NCI-H1105 (cell line): ENCODE results near the gene C19orf25.
A peak's percentile ranks its signal among the peaks of the same experiment; 100 is the strongest.
"Not testable (repeated sequence)": the region's sequence is repeated elsewhere in the genome, so short reads cannot be mapped to it uniquely, and the experiment has no call there.

Experiments used
- DNase-seq: peaks from one replicate; lab custom pipeline; 2025; lab: John Stamatoyannopoulos, UW

C19orf25 gene

DNA sequence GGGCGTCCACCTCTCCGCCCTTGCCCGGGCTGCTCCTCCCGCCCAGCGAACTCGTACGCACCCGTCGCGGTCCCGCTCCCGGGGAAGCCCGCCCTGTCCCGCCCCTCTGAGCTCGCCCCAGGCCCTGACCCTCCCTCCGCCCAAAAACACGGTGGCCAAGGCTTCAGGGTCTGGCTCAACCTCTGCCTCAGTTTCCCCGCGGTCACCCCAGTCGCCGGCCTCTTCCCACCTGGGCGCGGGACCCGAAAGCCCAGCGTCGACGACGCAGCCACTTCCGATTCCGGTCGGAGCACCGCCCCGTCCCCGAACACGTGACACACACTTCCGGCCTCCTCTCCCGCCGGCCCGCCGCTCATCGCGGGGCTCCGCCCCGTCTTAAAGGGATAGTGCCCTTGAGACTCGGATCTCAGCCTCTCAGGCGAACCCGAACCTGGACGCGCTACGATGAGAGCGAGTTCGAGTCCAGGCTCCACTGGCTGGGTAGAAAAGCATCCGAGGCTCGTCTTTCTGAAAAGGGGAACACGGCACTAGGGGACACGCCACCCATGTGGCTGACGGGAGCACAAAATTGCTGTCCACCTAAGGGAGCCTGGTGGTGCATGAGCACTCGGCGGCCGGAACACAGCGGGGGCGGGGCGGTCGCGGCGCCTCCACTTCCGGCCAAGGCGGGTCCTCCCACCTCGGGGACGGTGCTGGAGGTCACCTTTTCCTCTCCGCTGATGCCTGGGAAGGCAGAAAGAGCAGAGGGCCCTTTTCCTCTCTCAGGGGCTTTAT, at the start of gene C19orf25:
C19orf25 (minus strand) TSS at position 282 of the 774 bp plus-strand sequence. CDS start 312 bp downstream, outside the sequence.
- DNase-seq = peak; percentile 90

DNA sequence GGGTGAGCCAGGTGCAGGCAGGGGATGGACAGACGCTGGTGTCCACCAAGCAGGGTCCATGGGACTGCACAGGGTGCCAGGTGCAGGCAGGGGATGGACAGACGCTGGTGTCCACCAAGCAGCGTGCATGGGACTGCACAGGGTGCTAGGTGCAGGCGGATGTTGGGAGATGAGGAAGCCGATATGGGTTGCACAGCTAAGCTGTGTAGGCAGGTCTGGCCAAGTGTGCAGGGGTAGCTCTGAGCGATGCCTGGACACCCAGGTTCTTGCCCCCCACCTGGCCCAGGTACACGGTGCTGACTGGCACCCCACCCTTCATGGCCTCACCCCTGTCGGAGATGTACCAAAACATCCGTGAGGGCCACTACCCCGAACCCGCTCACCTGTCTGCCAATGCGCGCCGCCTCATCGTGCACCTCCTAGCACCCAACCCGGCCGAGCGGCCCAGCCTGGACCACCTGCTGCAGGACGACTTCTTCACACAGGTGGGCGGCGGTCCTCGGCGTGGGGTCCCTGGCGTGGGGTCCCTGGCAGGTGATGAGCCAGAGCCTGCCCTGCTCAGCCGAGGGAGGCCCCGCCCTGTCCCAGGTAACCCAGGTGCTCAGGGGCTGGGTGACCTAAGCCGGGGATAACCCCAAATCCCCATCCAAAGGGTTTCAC, 48.8 kb upstream of the C19orf25 start:
- DNase-seq = no peak

DNA sequence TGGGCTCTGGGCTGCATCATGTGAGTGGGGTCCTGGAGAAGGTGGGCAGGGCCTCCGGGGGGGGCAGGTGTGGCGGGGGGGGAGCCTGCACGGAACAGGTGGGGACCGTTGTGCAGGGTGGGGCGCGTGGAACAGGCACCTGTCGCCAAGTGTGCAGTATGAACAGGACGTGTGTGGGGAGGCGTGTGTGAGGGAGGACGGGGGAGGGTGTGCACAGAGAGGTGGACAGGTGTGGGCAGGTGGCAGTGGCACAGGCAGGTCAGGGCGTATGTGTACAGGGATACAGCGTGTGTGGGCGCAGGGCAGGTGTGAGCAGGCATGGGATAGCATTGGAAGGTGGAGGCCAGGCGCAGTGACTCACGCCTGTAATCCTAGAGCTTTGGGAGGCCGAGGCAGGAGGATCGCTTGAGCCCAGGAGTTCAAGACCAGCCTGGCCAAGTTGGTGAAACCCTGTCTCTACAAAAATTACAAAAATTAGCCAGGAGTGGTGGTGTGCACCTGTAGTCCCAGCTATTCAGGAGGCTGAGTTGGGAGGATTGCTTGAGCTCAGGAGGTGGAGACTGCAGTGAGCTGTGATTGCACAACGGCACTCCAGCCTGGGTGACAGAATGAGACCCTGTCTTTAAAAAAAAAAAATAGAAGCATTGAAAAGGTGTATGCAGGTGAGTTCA, 48.1 kb upstream of the C19orf25 start:
- no peak for DNase-seq

DNA sequence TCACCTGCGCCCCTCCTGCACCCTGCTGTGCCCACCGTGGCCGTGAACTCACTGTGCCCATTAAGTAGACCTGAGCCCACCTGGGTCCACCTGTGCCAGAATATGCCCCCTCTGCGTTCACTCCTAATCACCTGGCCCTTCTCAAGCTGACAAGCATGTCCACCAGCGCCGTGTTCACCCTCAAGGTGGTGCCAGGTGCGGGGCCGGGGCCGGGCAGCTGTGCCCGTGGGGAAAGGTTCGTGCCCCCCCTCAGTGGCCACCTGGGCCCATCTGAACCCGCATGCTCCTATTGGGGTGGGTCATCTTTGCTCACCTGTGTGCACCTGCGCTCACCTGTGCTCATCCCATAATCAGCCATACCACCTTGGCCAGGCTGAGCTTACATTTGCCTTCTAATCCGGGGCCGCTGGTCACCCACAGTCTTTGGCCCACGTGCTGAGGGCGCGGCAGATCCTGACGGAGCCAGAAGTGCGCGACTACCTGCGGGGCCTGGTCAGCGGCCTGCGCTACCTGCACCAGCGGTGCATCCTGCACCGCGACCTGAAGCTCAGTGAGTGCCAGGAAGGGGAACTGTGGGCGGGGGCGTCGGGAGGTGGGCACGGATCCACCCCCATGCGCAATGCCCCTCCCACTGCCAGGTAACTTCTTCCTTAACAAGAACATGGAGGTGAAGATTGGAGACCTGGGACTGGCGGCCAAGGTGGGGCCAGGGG, 47.2 kb upstream of the C19orf25 start:
- no peak for DNase-seq

DNA sequence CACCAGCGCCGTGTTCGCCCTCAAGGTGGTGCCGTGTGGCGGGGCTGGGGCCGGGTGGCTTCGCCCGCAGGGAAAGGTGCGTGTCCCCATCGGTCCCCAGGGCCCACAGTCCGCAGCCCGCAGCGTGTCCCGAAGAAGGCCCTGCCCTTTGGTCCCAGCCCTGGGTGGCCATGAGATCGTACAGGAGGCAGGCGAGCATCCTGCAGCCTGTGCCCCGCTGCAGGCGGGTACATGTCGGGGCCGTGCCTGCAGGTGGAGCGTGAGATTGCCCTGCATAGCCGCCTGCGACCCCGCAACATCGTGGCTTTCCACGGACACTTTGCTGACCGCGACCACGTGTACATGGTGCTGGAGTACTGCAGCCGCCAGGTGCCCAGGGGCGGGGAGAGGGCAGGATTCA, 46.3 kb upstream of the C19orf25 start:
- DNase-seq = no peak

DNA sequence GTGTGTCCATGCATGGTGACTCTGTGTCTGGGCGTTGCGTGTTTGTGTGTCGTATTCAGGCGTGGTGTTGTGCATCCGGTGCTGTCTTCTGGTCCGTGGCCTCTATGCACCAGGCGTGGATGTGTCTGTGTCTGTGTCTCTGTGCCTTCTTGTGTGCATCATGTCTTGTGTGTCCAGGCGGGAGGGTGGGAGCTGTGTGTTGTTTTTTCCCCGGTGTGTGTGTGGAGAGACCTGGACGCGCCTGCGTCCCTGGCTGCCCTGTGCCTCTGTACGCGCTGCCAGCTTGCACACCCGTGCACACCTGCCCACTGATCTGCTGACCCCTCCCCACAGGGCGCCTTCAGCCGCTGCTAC, 45.9 kb upstream of the C19orf25 start:
- DNase-seq = no peak

DNA sequence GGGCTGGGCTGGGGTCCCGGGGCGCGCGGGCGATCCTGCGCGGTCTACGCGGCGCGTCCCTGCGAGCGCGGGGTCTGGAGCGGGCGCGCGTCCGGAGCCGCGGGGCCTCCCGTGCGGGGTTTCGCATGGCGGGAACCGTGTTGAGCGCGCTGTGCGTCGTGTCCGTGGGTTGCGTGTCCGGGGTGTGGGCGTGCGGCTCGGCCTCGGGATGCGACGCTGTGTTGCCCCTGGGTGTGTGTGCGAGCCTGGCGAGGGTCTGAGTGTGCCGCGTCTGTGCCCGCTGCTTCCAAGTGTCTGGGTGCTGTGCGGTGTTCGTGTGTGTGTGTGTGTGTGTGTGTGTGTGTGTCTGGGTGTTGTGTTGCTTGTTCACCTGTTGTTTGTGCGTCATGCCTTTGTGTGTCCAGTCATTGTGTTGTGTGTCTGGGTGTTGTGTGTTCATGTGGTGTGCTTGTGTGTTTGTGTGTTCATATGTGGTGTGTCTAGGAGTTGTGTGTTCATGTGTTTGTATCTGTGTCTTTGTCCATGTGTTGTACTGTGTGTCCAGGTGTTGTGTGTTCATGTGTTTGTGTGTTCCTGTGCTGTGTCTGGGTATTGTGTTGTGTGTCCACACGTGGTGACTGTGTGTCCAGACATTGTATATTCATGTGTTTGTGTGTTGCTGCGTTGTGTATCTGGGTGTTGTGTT, 45.4 kb upstream of the C19orf25 start:
- DNase-seq = no peak

DNA sequence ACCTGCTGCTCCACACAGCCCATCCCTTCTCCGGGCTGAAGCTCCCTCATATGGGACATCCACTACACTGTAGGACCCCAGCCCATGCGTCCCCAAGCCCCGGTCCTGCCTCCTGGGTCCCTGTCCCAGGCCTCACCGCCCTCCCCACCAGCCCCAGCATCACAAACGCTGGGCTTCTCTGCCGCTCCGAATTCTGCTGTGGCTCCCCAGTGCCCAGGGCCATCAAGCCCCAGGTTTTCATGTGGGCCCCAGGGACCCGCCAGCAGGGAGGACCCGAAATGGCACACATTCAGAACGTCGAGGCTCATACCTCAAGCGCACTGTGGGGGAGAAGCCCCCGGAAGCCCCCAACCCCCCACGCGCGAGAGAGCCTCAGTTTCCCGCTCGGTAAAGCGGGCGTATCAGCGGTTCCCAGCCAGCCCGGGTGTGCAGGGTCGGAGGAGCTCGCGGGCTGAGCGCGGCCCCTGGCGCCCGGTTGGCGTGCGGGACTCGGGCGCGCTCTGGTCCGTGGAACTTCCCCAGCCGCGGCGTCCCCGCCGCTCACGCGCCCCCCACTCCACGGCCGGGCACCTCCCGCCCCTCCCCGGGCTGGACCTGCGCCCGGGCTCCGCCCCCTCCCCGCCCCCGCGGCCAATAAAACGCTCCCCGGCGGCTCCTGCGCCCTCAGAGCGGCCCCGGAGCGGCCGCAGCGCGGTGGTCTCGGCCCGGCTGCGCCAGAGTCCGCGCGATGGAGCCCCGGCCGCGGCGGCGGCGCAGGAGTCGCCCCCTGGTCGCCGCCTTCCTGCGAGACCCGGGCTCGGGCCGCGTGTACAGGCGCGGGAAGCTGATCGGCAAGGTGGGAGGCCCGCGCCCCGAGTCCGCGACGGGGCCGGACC, 44.6 kb upstream of the C19orf25 start, which contains the start of gene PLK5:
PLK5 (plus strand) TSS at position 666 of the 875 bp plus-strand sequence. CDS start 2,920 bp downstream, outside the sequence.
- no peak for DNase-seq

DNA sequence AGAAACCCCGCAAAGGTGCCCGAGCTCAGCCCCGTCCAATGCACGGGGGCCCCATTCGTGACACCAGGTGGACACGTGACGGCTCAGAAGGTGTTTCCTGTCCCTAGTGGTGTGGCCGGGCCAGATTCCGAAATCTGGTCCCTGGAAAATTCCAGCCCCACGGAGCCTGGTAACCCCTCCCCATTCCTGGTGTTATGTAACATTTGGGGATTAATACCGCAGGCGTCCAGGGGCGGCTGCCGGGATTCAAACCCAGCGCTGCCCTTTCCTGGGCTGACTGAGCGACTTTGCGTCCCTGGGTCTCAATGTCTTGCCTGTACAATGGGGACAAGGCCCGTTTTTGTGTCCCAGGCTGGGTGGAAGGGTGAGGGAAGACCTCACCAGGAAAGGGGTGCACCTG, 43.8 kb upstream of the C19orf25 start:
- DNase-seq = no peak

DNA sequence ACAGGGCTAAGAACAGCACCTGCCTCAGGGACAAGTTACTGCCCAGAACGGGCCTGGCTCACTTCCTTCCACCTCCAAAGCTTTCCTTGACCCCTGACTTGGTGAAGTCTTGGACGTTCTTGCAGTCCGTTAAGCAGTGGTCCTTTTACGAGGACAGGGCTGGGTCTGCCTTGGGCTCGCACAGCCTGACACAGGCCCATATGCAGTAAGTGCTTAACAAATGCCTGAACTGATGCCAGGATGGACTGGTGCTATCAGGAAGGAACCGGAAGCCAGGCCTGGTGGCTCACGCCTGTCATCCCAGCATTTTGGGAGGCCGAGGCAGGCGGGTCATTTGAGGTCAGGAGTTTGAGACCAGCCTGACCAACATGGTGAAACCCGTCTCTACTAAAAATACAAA, 43.0 kb upstream of the C19orf25 start:
- no peak for DNase-seq

DNA sequence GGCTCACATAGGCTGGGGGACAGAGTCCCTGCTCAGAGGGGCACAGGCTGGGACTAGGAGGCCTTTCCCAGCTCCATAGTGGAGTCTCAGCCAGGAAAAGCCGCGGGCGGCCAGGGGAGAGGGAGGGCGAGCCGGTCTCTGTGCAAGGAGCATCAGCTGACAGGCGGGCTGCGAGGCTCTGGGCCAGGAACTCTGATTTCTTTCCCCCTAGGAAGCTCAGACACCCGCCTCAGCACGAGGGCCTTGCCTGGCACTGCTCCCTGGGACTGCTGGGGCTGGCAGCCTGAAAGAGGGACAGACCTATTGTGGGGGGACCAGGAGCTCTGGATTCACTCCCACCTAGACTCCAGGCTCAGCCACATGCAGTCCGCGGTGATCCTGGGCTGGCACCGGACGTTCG, 42.6 kb upstream of the C19orf25 start:
- no peak for DNase-seq

DNA sequence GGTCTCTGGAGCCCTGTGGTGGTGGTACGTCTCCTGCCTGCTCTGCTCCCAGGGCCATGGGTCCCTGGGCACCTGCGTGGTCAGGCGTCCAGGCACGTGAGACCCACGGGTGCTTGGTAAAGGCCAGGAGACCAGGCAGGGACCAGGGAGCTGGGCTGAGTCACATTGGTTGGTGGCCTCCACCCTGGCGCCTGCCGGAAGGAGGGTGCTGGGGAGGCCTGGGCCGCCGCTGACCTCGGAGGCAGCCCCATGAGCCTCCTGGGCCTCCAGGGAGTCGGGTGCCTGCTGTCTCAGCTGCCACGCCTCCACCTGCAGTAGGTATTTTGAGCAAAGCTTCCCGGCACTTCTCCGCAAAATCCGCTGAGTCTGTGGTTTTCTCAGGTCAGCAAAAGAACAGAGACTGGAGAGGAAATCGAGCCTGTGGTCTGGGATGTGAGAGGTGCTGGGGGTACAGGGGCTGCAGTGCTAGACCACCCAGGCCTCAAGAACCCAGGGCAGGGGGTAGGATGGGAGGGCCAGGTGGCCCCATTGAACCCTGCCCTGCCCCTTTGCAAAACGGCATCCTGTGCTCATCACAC, 41.3 kb upstream of the C19orf25 start:
- no peak for DNase-seq

DNA sequence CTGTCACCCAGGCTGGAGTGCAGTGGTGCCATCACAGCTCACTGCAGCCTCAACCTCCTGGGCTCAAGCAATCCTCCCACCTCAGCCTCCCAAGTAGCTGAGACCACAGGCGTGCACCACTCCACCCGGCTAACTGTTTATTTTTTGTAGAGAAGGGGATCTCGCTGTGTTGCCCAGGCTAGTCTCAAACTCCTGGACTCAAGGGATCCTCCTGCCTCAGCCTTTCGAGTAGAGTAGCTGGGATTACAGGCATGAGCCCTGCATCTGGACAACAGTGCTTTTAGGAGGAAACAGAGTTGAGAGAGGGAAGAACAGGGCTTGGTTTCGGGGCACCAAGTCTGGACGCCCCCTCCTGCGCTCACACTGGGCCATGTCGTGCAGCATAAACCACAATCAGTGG, 40.8 kb upstream of the C19orf25 start:
- not testable (repeated sequence) for DNase-seq

DNA sequence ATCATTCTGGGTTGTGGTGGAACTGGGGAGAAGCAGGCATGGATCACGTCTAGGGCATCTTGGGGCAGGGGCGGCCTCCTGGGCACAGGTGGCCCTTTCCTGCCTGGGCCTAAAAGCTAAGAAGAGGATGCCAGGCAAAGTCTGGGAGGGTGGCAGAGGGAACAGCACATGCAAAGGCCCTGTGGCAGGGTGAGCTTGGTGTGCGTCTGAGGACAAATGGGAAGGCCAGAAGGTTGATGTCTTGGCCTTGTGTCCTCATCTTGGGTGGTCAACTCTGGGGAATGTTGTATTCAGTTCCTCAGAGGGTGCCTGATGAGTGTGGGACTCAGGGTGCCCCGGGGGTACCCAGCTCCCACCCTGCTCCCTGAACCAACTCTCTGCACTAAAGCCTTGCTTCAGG, 39.5 kb upstream of the C19orf25 start:
- no peak for DNase-seq

DNA sequence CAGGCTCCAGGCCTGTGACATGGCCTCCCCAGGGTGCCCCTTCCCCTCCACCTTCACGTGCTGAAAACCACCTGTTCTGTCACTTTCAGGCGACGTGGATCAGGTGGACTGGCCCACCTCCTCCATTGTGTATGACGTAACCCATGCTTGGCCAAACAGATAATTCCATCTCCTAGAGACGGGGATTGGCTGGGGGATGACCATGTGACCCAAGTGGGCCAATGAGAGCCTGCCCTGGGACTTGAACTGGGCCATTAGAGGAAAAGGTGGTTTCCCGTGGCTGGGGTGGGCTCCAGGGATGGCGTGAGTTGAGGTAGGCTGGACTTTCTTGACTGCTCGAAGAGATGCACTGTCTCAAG, 37.4 kb upstream of the C19orf25 start:
- no peak for DNase-seq

DNA sequence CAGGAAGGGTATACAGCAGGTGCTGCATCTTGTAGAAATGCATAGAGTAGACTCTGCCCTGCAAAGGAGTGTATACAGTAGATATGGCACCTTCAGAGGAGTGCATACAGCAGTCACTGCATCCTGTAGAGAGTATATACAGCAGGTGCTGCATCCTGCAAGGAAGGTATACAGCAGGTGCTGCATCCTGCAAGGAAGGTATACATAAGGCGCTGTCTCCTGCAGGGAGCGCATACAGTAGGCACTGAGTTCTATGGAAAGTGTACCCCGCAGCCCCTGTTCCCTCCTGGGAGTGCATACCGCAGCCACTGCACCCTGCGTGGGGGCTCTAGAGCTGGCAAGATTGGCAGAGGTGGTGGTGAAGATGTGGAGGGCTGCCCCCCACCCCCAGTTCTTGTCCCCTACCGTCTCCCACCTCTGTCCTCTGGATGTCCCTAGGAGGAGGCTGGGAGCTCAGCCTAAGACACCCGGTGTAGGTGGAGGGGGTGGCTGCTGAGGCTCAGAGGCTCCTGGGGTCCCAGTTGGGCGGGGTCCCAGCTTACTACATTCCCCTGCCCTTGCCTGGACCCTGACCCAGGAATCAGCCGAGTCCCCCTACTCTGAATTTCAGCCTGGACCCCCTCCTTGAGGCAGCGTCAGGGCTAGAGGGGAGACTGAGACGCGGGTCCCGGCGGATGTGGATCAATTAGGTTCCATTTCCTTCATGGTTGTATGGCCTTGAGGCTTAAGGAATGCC, 36.1 kb upstream of the C19orf25 start:
- DNase-seq = no peak

DNA sequence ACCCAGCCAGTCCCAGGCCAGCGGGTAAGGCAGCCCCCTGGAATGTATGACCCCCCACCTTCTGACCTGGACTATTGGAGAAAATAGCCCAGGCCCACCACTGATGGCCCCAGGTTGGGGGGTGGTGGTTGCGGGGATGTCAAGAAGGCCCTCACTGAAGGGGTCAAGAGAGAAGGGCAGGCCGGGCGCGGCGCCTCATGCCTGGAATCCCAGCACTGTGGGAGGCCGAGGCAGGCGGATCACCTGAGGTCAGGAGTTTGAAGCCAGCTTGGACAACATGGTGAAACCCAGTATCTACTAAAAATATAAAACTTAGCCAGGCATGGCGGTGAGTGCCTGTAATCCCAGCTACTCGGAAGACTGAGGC, 35.3 kb upstream of the C19orf25 start:
- no peak for DNase-seq

DNA sequence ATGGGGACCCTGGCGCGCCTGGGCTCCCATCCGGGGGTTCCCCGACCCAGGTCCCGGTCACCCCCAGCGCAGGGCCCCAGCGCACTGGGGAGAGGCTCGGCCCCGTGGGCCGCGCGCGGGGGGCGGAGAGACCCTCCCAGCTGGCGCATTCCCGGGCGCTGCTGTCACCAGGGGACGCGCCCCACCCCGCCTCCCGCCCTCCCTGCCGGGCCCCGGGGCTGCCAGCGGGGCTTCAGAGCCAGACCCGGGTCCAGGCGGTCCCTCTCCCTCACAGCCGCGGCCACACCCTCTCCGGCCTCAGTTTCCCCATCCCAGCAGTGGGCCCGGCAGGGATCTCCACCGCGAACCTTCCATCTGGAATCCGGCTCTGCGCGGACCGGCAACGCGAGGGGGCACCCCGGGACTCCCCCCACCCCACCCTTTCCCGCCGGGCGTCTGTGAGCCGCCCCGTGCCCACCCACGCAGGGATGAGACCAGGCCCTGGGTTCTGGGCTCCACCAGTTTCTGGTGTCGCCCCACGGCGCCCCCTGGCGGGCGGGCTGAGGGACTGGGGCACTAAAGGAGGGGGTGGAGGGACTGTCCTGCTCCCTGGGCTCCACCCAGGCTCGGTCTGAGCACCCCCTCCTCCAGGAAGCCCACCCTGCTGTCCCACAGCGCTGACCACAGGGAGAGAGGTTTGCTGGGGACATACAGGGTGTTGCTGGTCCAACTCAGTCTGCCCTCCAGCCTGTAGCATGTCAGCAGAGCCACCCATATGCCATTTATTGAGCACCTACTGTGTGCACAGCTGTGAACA, 34.7 kb upstream of the C19orf25 start:
- no peak for DNase-seq
